NCI-H226 (cell line): ENCODE data around the gene AGRN.
"Not testable (repeated sequence)": the region's sequence is repeated elsewhere in the genome, so short reads cannot be mapped to it uniquely, and the experiment has no call there.

Experiments used
- DNase-seq: peaks from one replicate; pipeline ENCODE4 v3.0.0-alpha.2; 2015

Gene AGRN

DNA sequence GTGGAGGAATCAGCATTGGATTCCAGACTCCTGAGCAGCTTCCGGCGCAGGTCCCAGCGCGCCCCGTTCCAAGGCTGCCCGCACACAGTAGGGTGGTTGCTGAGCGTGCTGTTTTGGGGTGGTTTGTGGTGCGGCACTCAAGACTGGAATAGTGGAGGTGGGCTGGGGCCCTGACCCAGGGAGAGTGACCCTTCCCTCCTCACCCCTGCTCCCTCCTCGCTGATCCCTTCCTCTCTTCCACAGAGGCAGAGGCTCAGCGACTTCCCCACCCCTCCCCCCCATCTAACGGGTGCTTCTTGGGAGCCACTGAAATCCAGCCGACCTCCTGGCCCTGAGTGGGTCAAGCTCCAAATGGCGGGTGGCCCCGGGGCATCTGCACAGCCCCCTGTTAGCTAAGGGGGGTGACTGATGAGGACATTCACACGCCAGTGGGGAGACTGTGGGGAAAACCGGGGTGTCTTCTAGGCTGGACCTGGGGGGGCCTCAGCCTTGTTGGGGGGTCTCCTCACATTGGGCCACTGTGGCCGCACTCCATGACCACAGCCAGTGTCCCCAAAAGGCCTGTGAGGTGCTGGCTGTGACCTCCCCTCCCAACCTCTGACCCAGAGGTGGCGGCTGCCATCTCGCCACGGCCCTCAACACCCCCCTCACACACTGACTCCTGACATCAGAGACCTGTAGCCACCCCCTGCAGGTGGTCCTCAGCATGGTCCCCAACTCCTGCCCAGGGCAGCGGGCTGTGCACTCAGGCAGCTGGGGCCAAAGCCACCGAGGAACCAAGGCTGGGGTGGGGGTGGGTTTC lies 16.1 kb upstream of the AGRN start:
- DNase-seq = no peak

DNA sequence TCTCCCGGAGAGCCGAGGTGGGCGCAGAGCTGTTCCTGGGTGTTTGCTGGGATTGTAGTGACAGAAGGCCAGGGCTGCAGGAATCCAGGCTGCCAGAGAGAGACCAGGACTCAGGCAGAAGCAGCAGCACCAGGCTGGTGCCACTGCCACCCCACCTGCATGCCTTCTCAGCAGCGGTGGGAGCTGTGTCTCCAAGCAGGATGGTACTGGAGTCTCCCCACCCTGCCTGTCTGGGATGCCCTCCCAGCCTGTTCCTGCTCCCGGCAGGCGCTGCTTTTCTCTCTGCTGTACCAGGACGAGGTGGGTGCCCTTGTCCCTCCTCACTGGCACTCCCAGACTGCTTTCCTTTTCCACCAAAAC lies 15.5 kb upstream of the AGRN start:
- DNase-seq = no peak

DNA sequence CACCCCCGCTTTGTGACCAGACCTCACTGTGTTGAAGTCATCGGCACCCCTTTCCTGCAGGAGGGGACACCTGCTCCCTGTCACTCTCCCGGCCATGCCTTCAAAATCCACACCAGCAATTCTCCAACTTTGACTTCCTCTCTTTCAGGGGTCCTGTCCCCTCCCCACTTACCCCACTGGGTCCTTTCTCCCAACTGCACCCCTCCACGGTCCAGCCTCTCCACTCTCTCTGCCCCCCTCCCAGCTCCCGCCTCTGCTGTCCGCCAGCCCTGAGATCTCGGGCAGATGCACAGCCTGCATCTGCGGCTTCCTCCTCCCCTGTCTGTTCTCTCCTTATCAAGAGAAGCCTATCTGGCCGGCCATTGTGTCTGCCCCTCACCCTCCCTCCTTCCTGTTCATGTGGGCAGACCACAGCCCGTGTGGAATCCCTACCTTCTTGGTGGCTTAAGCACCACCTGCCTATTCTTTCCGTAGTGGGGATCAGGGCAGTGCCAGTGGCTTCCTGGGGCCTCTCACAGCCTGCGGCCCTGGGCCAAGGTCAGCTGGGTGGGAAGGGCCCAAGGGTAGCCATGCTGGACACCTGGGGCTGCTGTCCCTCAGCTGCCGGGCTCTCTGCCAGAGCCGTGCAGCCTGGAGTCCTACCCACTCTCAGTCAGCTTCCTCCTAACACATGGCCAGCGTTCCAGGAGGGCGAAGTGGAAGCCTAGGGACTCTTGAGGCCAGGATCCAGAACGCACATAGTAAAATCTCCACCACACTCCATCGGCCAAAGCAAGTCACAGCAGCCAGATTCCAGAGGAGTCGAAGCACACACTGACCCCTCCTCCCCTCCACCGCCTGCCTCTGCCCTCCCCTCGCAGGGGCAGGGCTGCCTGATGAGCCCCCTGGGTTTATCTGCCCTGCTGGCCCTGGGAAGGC lies 14.9 kb upstream of the AGRN start:
- DNase-seq = no peak

DNA sequence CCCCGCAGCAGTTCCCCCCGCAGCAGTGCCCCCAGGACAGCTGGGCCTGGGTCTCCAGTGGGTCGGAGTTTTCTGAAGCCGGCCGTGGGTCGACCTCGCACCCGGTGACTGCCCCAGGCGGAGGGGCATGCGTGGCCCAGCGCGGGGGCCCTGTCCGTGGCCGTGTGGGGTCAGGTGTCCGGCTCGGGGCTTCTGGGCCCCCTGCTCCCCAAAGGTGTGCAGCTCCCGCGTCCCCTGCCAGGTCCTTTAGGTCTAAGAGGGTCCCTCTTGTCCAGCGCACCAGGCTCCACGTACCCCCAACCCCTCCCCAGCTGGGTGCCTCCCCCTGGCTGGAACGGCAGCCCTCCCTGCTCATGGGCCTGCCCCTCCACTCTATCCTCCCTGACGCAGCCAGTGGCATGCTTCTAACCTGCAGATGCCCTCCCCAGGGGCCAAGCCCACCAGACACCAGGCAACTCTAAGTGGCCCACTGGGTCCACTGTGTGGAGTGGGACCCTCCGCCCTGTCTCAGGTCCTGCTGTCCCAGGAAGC lies 14.1 kb upstream of the AGRN start:
- DNase-seq = no peak

DNA sequence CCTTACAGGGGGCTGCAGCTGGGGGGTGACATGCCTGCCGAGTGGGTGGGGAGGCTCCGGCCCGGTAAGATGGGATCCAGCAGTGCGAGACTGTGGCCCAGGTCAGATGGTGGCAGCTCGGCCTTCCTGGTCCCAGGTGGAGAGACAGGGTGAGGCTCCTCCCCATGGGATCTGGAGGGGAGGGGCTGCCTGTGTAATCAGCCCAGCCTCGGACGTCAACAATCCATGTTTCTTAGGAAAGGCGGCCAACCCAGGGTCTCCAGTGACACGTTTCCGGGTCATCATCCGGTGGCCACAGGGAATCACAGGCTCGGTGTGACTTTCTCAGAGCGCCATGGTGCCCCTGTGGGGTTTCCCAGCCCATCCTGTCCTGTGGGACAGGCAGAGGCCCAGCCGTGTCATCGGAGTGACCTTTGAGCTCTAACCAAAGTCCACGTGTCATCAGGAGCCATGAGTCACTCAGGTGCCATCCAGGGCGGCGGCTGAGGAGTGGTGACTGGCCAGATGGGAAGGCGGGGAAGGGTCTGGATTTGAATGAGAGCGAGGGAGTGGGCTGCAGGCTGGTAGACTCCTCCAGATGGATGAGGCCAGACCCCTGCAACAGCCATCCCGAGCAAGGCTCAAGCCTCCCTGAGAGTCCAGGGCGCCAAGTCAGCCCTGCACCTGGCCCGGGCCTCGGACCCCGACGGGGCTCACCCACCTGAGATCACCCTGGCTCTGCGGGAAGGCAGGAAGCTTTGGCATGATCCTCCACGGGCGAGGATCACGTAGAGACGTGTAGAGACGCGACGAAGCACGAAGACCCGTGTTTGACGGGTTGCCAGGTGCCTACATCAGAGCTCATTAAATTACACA lies 13.4 kb upstream of the AGRN start:
- DNase-seq = no peak

DNA sequence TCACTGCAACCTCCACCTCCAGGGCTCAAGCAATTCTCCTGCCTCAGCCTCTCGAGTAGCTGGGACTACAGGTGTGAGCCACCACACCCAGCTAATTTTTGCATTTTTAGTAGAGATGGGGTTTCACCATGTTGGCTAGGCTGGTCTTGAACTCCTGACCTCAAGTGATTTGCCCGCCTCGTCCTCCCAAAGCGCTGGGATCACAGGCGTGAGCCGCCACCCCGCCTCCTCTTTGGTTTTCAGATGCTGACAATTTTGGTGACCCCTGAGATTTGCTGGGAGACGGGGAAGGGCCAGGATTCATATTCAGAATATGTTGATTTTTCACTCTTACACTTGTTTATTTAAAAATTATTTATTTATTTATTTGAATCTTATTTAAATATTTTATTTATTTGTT lies 9.8 kb upstream of the AGRN start:
- not testable (repeated sequence) for DNase-seq

DNA sequence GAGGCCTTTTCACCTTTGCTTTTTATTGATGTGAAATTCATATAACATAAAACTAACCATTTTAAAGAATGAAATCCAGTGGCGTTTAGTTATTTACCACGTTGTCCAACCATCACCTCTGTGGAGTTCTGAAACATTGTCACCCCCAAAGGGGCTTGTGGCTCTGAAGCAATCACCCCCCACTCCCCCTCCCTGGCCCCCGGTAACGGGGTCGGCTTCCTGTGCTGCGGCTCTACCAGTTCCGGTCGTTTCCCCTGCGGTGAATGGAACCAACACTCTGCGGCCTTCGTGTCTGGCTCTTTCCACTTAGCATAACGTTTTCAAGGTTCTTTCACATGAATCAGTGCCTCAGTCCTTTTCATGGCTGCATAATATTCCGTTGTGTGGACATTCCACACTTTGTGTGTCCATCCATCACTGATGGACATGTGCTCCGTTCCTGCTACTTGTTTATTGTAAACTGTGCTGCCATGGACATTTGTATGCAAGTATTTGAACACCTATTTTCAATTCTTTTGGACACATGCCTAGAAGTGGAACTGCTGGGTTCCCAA lies 8.4 kb upstream of the AGRN start:
- no peak for DNase-seq

DNA sequence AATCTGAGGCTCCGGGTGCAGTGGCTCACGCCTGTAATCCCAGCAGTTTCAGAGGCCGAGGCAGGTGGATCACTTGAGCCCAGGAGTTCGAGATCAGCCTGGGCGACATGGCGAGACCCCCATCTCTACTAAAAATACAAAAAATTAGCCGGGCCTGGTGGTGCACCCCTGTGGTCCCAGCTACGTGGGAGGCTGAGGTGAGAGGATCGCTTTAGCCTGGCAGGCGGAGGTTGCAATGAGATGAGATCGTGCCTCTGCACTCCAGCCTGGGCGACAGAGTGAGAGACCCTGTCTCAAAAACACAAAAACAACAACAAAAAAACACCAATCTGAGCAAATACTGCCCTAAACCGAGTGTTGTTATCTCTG lies 7.2 kb upstream of the AGRN start:
- not testable (repeated sequence) for DNase-seq

DNA sequence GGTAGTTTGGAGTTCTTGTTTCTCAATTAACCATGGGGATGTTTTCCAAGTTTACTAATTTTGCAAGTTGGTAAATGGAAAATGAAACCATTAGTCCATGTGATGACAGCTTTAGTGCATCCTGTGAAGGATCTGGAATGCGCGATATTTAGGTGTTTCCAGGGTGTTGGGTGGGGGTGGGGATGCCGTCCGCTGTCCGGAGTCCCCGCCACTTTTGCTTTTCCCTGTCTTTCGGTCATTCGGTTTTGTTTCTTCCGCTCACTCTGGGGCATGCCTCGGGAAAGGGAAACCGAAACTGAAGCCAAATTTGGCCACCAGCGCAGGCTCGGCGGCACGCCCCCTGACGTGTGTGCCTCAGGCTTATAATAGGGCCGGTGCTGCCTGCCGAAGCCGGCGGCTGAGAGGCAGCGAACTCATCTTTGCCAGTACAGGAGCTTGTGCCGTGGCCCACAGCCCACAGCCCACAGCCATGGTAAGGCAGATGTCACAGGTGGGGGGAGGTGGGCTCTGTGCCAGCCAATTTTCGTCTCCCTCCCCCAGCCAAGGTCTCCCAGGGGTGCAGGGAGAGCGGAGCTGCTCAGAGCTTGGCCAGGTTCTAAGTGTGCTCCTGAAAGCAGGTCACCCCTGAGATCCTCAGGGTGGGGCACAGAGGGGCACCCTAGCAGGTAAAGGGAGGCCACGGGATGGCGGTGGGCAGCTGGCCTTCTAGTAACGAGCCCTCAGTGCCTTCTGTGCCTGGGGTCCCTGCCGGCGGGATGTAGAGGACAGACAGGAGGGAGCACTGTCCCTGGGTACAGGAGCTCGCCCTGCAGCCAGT lies 6.6 kb upstream of the AGRN start, which contains the start of gene ISG15:
ISG15 (plus strand) TSS at position 393 of the 817 bp plus-strand sequence; CDS start at position 470, 77 bp downstream.
- peak; percentile 88 for DNase-seq

DNA sequence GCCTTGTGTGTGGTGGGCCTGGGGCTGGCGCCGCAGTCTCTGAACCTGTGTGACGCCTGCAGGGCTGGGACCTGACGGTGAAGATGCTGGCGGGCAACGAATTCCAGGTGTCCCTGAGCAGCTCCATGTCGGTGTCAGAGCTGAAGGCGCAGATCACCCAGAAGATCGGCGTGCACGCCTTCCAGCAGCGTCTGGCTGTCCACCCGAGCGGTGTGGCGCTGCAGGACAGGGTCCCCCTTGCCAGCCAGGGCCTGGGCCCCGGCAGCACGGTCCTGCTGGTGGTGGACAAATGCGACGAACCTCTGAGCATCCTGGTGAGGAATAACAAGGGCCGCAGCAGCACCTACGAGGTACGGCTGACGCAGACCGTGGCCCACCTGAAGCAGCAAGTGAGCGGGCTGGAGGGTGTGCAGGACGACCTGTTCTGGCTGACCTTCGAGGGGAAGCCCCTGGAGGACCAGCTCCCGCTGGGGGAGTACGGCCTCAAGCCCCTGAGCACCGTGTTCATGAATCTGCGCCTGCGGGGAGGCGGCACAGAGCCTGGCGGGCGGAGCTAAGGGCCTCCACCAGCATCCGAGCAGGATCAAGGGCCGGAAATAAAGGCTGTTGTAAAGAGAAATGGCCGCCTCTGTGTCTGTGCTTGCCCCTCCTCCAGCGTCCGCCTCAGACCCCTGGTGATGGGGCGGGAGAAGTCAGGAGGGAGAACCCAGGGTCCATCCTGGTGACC lies 5.8 kb upstream of the AGRN start:
- no peak for DNase-seq

DNA sequence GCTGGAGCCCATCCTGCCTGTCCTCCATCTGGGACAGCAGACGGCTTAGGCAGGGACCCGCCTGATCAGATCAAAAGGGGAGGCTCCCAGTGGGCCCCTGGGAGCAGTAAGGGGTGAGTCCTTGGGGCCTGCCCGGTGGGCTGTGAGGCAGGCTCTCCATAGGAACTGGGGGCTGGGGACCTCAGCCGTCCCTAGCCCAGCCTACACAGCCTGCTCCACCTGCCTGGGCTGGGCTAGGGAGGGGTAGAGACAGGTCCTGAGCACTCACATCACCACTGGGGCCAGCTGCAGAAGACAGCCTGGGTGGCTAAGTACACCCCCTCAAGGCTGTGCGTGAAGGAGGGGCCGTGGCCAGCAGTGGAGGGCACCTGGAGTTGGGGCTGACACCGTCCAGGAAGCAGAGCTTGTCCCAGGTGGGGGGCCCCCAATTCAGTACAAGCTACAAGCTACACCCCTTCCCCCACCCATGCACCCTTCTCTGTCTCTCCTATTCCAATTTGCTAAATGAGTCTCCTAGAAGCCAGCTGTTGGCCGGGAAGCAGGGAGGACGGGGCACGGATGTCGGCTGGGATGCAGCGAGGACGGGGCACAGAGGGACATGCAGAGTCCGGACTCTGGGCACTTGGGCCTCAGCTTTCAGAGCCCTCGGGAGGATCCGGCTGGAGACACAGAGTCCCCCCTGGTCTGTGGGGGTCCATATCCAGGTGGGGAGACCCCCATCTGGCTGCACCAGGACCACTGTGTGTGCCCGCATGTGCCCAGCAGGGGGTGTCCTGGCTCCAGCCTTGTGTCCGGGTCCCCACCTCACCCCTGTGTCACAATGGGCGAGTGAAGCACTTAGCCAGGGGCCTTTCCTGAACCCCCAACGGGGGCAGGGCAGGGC lies 4.9 kb upstream of the AGRN start:
- no peak for DNase-seq

DNA sequence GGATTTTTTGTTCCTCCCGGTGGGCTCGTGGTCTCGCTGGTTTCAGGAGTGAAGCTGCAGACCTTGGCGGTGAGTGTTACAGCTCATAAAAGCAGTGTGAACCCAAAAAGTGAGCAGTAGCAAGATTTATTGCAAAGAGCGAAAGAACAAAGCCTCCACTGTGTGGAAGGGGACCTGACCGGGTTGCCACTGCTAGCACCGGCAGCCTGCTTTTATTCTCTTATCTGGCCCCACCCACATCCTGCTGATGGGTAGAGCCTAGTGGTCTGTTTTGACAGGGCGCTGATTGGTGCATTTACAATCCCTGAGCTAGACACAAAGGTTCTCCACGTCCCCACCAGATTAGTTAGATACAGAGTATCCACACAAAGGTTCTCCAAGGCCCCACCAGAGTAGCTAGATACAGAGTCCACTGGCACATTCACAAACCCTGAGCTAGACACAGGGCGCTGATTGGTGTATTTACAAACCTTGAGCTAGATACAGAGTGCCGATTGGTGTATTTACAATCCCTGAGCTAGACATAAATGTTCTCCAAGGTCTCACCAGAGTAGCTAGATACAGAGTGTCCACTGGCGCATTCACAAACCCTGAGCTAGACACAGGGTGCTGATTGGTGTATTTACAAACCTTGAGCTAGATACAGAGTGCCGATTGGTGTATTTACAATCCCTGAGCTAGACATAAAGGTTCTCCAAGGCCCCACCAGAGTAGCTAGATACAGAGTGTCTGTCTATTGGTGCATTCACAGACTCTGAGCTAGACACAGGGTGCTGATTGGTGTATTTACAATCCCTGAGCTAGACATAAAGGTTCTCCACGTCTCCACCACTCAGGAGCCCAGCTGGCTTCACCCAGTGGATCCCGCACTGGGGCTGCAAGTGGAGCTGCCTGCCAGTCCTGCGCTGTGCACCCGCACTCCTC lies 2.3 kb upstream of the AGRN start:
- not testable (repeated sequence) for DNase-seq

DNA sequence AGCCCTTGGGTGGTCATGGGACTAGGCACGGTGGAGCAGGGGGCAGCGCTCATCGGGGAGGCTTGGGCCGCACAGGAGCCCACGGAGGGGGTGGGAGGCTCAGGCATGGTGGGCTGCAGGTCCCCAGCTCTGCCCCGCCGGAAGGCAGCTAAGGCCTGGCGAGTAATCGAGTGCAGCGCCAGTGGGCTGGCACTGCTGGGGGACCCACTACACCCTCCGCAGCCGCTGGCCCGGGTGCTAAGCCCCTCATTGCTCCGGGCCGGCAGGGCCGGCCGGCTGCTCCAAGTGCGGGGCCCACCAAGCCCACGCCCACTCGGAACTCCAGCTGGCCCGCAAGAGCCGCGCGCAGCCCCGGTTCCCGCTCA lies 1.6 kb upstream of the AGRN start:
- DNase-seq = not testable (repeated sequence)

DNA sequence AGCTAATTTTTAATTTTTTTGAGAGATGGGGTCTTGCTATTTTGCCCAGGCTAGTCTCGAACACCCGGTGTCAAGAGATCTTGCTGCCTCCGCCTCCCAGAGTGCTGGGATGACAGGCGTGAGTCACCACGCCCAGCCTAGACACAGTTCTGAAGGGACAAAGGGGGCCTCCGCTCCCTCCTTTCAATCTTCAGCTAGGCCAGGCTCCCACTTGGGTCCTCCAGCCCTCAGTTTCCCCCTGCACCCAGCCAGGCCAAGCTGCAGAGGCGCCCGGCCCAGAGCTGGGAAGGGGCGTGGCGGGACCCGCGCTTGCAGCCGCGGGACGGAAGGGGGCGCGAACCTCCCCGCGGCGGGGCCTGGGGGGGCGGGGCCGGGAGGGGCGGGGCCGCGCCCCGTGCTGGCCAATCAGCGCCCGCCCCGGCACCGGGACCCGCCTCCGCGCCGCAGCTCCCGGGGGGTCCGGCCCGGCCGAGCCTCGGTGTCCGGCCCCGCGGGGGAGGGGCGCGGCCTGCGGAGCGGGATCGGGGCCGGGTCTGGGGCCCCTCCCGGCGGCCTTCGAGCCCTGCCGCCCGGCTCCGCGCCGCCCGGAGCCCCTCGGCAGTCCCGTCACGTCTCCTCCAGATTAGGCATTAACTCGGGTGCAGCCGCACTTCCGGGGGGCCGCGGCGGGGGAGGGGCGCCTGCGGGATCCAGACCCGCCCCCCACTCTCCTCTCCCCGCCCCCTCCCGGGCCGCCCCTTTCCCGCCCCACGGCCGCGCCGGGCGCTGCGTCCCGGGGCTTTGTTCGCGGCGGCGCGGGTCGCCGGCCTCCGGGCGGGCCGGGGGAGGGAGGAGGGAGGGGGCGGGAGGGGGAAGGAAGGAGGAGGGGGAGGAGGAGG lies 559 bp upstream of the AGRN start:
- DNase-seq = peak; percentile 82

DNA sequence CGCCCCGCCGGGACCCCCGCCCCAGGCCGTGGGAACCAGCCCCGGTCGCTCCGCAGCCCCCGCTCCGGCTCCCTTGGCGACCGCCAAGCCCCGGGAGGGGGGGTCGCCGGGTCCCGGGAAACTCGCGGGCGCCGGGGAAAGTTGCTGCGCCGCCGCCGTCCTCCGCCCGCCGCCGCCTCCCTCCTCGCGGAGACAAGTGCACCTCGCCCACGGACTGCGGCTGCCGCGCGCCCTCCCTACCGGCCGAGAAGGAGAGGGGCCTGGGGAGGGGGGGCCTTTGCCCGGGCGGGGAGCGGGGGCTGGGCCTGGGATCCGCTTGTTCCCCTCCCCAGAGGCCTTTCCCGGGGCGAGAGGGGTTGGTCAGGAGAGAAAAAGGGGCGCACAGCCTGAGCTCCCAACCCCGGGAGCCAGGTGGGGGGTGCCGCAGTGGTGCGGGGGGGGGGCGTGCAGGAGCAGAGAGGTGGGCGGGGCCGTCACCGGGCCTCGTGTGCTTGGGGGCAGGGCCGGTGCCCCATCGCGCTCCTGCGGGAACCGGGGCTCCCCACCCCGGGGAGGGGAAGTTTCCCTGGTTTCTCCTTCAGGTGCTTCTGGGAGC lies 592 bp downstream of the AGRN start:
- peak; percentile 33 for DNase-seq

DNA sequence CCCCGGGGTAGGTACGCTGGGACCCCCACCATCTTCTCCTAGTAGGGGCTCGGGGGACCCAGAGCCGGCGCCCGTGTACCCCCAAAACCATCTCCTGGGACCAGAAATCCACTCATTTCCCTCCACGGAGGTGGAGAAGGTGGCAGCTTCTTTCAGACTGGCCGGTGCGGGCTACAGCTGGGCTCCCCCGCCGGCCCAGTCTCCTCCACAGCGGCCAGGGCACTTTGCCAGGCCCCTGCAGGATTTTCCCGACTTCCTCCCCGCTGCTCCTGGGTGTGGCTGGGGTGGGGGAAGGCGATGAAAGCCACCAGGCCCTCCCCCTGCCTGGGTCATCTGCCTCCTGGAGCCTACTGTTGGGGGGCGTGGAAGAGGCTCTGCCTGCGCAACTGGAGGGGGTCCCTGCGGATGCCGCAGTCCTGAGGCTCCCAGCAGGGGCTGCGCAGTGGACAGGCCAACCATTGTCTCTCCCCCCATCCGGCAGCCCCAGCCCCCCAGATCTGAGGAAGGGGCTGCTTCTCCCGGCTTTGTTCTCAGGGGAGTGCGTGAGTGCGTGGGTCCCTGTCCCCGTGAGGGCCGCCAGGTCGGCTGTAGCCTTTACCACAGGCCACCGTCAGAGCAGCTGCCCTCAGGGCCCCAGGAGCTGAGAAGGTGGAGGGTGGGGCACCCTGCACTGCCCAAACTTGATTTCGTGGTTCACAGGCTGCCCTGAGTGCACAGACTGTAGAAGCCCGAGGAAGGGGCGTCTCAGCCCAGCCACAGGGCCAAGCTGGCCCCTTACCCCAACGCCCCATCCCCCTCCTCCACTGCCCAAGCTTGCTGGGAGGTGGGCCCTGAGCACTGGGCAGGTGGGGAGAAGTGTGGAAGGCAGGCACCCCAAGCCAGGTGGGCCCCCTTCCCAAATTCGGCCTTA lies 1.3 kb downstream of the AGRN start:
- DNase-seq = peak; percentile 87
